ENCODE measurements around the gene ZNF784. TPM values are rescaled to one million over a fixed set of nuclear protein-coding genes. Genes with fewer than 3 reads are reported as not detected.
A peak's percentile ranks its signal among the peaks of the same experiment; 100 is the strongest.

ZNF784 gene
- total and polyA plus RNA-seq, 2 of the 13 experiments (the other 11 are each of a cell fraction or from before 2014, with no cell fraction given), result 4.1 to 4.2 TPM

DNA sequence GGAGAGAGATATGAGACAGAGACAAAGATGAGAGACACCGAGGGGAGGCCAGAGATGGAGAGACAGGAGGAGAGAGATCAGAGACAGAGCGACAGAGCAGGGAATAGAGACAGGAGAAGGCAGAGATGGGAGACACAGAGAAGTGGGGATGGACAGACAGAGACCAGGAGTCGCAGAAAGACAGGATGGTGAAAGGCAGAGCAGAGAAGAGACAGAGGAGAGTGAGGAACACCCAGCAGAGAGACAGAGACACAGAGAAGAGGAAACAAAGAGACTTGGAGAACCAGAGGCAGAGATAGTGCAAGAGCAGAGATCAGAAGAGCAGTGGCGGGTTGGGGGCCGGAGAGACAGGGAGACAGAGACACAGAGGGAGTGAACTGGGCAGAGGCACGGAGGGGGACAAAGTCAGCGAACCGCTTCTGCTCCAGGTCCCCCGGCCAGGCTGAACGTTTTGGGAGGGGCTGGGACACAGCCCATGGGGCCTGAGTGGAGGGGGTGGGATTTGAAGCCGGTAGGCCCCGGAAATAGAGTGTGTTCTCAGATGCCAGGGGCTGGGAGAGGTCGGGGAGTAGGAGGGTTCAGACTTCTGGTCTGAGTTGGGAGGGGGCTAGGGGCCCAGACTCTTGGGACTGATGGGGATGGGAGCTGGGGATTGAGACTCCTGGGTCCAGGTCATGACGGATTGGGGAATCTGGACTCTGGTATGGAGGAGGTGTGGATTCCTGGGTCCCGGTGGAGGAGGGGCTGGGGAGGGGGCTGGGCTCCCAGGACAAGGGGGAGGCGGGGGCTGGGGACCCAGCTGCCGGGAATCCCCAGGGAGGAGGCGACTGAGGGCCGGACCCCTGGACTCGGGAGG is 44.4 kb downstream of the ZNF784 start (continued):
- TF ChIP-seq, protein P1, sequence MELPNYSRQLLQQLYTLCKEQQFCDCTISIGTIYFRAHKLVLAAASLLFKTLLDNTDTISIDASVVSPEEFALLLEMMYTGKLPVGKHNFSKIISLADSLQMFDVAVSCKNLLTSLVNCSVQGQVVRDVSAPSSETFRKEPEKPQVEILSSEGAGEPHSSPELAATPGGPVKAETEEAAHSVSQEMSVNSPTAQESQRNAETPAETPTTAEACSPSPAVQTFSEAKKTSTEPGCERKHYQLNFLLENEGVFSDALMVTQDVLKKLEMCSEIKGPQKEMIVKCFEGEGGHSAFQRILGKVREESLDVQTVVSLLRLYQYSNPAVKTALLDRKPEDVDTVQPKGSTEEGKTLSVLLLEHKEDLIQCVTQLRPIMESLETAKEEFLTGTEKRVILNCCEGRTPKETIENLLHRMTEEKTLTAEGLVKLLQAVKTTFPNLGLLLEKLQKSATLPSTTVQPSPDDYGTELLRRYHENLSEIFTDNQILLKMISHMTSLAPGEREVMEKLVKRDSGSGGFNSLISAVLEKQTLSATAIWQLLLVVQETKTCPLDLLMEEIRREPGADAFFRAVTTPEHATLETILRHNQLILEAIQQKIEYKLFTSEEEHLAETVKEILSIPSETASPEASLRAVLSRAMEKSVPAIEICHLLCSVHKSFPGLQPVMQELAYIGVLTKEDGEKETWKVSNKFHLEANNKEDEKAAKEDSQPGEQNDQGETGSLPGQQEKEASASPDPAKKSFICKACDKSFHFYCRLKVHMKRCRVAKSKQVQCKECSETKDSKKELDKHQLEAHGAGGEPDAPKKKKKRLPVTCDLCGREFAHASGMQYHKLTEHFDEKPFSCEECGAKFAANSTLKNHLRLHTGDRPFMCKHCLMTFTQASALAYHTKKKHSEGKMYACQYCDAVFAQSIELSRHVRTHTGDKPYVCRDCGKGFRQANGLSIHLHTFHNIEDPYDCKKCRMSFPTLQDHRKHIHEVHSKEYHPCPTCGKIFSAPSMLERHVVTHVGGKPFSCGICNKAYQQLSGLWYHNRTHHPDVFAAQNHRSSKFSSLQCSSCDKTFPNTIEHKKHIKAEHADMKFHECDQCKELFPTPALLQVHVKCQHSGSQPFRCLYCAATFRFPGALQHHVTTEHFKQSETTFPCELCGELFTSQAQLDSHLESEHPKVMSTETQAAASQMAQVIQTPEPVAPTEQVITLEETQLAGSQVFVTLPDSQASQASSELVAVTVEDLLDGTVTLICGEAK (IDR thresholded peaks at IDR 0.05), result no peak
- TF ChIP-seq, protein P1 (CRISPR knock-in tag; IDR thresholded peaks at IDR 0.05), result no peak
- TF ChIP-seq BRD4 (CRISPR knock-in tag; IDR thresholded peaks at IDR 0.05), result 0 out of 2 replicates have a peak, but pooled peaks have one; percentile 1
- TF ChIP-seq, protein P2, sequence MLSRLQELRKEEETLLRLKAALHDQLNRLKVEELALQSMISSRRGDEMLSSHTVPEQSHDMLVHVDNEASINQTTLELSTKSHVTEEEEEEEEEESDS (CRISPR knock-in tag; IDR thresholded peaks at IDR 0.05; ENCODE audit: borderline replicate concordance), result no peak
- no peak for TF ChIP-seq SMARCE1 (IDR thresholded peaks at IDR 0.05; ENCODE audit: borderline replicate concordance)
- TF ChIP-seq ZNF672 (CRISPR knock-in tag; IDR thresholded peaks at IDR 0.05), result no peak
- no peak for TF ChIP-seq MLLT10 (CRISPR knock-in tag; IDR thresholded peaks at IDR 0.05)
- 0 out of 2 replicates have a peak, but pooled peaks have one; percentile 18 for TF ChIP-seq KMT2A (CRISPR knock-in tag; IDR thresholded peaks at IDR 0.05)
- TF ChIP-seq, protein P3, sequence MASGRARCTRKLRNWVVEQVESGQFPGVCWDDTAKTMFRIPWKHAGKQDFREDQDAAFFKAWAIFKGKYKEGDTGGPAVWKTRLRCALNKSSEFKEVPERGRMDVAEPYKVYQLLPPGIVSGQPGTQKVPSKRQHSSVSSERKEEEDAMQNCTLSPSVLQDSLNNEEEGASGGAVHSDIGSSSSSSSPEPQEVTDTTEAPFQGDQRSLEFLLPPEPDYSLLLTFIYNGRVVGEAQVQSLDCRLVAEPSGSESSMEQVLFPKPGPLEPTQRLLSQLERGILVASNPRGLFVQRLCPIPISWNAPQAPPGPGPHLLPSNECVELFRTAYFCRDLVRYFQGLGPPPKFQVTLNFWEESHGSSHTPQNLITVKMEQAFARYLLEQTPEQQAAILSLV (CRISPR knock-in tag; IDR thresholded peaks at IDR 0.05; ENCODE audit: borderline replicate concordance), result no peak
- TF ChIP-seq, protein P4, sequence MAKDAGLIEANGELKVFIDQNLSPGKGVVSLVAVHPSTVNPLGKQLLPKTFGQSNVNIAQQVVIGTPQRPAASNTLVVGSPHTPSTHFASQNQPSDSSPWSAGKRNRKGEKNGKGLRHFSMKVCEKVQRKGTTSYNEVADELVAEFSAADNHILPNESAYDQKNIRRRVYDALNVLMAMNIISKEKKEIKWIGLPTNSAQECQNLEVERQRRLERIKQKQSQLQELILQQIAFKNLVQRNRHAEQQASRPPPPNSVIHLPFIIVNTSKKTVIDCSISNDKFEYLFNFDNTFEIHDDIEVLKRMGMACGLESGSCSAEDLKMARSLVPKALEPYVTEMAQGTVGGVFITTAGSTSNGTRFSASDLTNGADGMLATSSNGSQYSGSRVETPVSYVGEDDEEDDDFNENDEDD (CRISPR knock-in tag; IDR thresholded peaks at IDR 0.05; ENCODE audit: borderline replicate concordance), result no peak
- no peak for TF ChIP-seq ZNF441 (CRISPR knock-in tag; IDR thresholded peaks at IDR 0.05; ENCODE audit: borderline replicate concordance)
- no peak for TF ChIP-seq GABPA (IDR thresholded peaks at IDR 0.05; ENCODE audit: low read depth, low read length)
- TF ChIP-seq GABPA (CRISPR knock-in tag; IDR thresholded peaks at IDR 0.05; ENCODE audit: low read depth), result peak; percentile 30
- TF ChIP-seq GTF3A (CRISPR knock-in tag; conservative IDR thresholded peaks at IDR 0.05), result no peak
- no peak for TF ChIP-seq ZFP82 (CRISPR knock-in tag; IDR thresholded peaks at IDR 0.05; ENCODE audit: borderline replicate concordance)
- TF ChIP-seq TBL1XR1 (IDR thresholded peaks at IDR 0.05; ENCODE audit: borderline replicate concordance, low read length, partially characterized antibody), result no peak
- TF ChIP-seq RFX3 (CRISPR knock-in tag; IDR thresholded peaks at IDR 0.05), result no peak
- no peak for TF ChIP-seq YEATS4 (CRISPR knock-in tag; IDR thresholded peaks at IDR 0.05; ENCODE audit: borderline replicate concordance)
- TF ChIP-seq CBFB (CRISPR knock-in tag; IDR thresholded peaks at IDR 0.05), result no peak

All from HepG2 (cell line).